Left ventricle myocardium inferior (tissue), 1 donor: Measurements from ENCODE around the gene A3GALT2. TPM values are rescaled to one million over a fixed set of nuclear protein-coding genes. Genes with fewer than 3 reads are reported as not detected.

Source experiments
- DNase-seq: peaks from one replicate; pipeline ENCODE4 v3.0.0-alpha.2; 2020
- H3K27ac ChIP-seq: fragments of 200-600 bp; replicated peaks from 2 replicates; pipeline ENCODE4 v1.8.0; 2021
- H3K27me3 ChIP-seq: fragments of 200-600 bp; 2 replicates; pipeline ENCODE4 v1.8.0; 2021; ENCODE audit warnings: low read depth
- H3K36me3 ChIP-seq: fragments of 200-600 bp; 2 replicates; pipeline ENCODE4 v1.8.0; 2021
- H3K4me1 ChIP-seq: fragments of 200-600 bp; 2 replicates; pipeline ENCODE4 v1.8.0; 2021
- H3K4me3 ChIP-seq: fragments of 200-600 bp; 2 replicates; pipeline ENCODE4 v1.8.0; 2021; ENCODE audit warnings: mild to moderate bottlenecking, moderate library complexity
- H3K9me3 ChIP-seq: fragments of 200-600 bp; replicated peaks from 2 replicates; pipeline ENCODE4 v1.8.0; 2021
- CTCF ChIP-seq: fragments of 200-600 bp; IDR thresholded peaks from 2 replicates; pipeline ENCODE4 v1.8.0; 2021; ENCODE audit warnings: antibody characterized with exemption, mild to moderate bottlenecking, borderline replicate concordance
- intact Hi-C: fragments of 100-400 bp; cut with micrococcal nuclease; formaldehyde crosslinking; loops from one replicate; pipeline ENCODE4 v1.11.0; 2022
- microRNA-seq: library from miRNA; unstranded; fragments of <30 nt; microRNA quantifications from one replicate; pipeline ENCODE4 v1.2.0, GENCODE V29; 2020
- total RNA-seq: library from RNA; stranded (reverse); fragmentation: NEBNext Ultra II Directional; extraction: Animal tissue kit (Norgen Biotek cat#: 25700); gene quantifications from one replicate; pipeline ENCODE4 v1.2.1, GENCODE V29; 2021
- donor health status: DM: no; HTN: yes; CAD: no; lungs with severe emphysema.

The A3GALT2 gene
- total RNA-seq, 1 donor from 2014 or later, result not detected

DNA sequence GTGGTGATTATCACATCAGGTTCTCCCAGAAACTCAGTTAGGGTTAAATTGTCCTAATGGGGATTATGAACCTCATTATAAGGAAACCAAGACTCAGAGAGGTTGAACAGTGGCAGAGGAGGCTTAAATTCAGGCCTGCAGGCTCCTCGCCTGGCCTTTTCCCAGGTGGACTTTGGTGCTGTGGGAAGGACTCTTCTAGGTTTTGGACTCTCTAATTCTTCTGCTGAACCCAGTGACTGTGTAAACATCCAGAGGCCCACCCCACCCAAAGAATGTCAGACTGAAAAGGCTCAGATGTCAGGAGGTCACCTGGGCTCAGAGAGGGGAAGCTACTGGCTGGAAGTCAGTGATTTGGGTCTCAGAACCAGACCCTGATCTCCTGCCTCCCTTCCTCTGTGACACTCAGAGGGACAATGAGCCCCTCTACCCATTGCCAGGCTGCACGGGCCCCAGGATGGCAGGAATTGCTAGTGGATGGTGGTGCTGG, 62.1 kb downstream of the A3GALT2 start:
- no peaks in the 10 kb centered on the region for H3K9me3 ChIP-seq
- DNase-seq, result no peak
- H3K36me3 ChIP-seq, result no peaks in the 10 kb centered on the region
- peaks cover 78% of the 10 kb centered on the region for H3K4me1 ChIP-seq
- peak overlapping the region; percentile 98 for H3K27ac ChIP-seq
- peak overlapping the region; percentile 88 for H3K4me3 ChIP-seq
- TF ChIP-seq CTCF, result no peak
- no peaks in the 10 kb centered on the region for H3K27me3 ChIP-seq
- intact Hi-C loops, result no loop called here

DNA sequence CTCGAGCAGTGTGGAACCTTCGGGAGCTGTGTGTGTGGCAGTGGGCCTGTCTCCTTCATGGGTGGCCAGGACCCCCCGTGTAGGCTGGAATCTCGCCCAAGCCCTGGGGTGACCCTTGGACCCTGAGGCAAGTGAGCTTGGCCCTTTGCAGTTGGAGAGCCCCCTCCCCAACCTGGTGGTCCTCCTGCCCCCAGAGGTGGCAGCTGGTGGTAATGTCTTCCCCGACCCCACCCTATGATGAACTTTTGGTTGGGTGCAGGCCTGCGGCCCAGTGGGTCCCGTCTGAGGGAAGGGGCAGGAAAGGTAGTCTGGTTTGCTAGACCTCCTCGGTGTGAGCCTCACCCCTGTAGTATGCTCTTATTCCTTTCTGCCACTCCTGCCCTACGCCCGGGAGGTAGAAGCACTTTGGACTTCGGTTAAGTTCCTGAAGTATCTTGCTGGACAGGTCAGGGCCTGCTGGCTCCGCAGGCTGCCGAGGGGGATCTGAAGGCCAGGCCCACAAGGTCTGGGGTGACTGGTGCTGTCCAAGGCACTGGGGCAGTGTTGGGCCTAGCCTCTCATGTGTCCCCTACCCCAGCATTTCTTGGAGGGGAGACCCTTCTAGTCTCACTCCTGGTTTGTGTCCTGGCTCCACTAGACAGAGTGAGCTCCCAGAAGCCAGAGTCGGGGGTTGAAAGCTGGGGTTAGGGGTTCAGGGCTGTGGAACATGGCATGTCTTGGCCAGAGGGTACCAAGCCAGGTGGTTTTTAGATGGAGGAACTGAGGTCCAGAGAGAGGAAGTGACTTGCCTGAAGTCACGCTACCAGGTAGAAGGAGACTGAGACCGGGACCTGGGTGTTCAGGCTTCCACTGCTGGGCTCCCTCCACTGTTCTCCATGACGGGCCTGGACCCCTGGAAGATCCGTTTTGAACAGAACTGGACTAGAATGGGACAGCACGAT, 62.9 kb downstream of the A3GALT2 start:
- no peak for TF ChIP-seq CTCF
- H3K27me3 ChIP-seq, result no peaks in the 10 kb centered on the region
- intact Hi-C loops, result no loop called here
- H3K4me1 ChIP-seq, result peaks cover 70% of the 10 kb centered on the region
- peak overlapping the region; percentile 98 for H3K27ac ChIP-seq
- no peak for DNase-seq
- H3K4me3 ChIP-seq, result peak overlapping the region; percentile 88
- no peaks in the 10 kb centered on the region for H3K36me3 ChIP-seq
- H3K9me3 ChIP-seq, result no peaks in the 10 kb centered on the region

DNA sequence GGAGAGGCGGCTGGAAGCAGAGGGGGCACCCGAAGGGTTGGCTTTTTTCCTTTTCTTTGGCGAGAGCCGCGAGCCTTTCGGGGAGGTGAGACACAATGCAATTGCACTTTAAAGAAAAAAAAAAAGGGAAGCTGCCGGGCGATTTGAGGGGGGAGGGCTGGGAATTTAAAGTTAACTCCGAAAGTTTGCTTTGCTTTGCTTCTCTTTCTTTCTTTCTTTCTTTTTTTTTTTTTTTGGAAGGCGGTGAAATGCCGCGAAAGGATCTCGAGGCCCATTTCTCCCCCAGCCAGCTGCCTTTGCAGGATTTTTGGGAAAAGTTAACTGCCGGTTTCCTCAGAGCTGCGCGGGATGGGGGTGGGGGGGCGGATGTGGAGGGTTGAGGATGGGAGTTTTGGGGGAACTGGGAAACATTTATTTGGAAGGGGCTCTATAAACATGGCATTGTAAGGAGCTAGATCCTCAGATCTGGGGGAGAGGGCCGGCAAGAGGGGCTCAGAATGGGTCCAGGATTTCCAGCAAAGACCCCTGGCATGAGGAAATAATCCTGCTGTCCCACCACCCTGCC, 63.6 kb downstream of the A3GALT2 start:
- intact Hi-C loops, result no loop called here
- no peaks in the 10 kb centered on the region for H3K36me3 ChIP-seq

More for the DNA sequence above, 63.6 kb downstream of the A3GALT2 start:
- peak overlapping the region; percentile 88 for H3K4me3 ChIP-seq
- peak overlapping the region; percentile 98 for H3K27ac ChIP-seq
- no peaks in the 10 kb centered on the region for H3K9me3 ChIP-seq
- no peaks in the 10 kb centered on the region for H3K27me3 ChIP-seq
- no peak for TF ChIP-seq CTCF
- H3K4me1 ChIP-seq, result peaks cover 63% of the 10 kb centered on the region
- DNase-seq, result no peak

Small RNA genes lying within 50 kb of the gene (microRNA-seq; reads per million reads assigned to microRNA genes)
- 57.4 reads per million, percentile 50 among the genes with 10 or more reads in this experiment for gene MIR3605

Other genes with a start within 250 kb of the A3GALT2 start
- 2.8 TPM for gene AZIN2, start 239.9 kb downstream of the A3GALT2 start, total RNA-seq
- gene TRIM62, start 139.1 kb downstream of the A3GALT2 start, total RNA-seq, result 2.3 TPM
- gene ZNF362, start 64.6 kb downstream of the A3GALT2 start, total RNA-seq, result 32.4 TPM
- 105 TPM for gene PHC2, start 110.0 kb upstream of the A3GALT2 start, total RNA-seq
- gene ZSCAN20, start 151.5 kb upstream of the A3GALT2 start, total RNA-seq, result 5.7 TPM